Thyroid gland (tissue), 4 donors: ENCODE results near the gene RASAL3. TPM values are rescaled to one million over a fixed set of nuclear protein-coding genes. Genes with fewer than 3 reads are reported as not detected.

ENCODE experiments used
- DNase-seq, 2 donors: peaks; one replicate each; pipeline ENCODE4 v3.0.0-alpha.2; 2019
- H3K27ac ChIP-seq, 3 donors: fragments of 200-600 bp; sonication (generic); 1 replicate in 2 of 3; 2 replicates in 1 of 3; pipeline ENCODE4 v1.5.1; 2016 to 2019; ENCODE audit warnings: mild to moderate bottlenecking in 1 of 3, moderate library complexity in 1 of 3
- H3K27me3 ChIP-seq: fragments of 200-600 bp; sonication (generic); one replicate; pipeline ENCODE4 v1.5.1; 2019
- H3K36me3 ChIP-seq, 2 donors: fragments of 200-600 bp; sonication (generic); one replicate each; pipeline ENCODE4 v1.5.1; 2016 to 2019
- H3K4me1 ChIP-seq, 2 donors: fragments of 200-600 bp; sonication (generic); one replicate each; pipeline ENCODE4 v1.5.1; 2017 to 2019
- H3K4me3 ChIP-seq, 3 donors: fragments of 200-600 bp; sonication (generic); replicated peaks in 1 of 3; 1 replicate in 2 of 3; 2 replicates in 1 of 3; pipeline ENCODE4 v1.5.1; 2016; ENCODE audit warnings: mild to moderate bottlenecking in 1 of 3
- H3K9me3 ChIP-seq: fragments of 200-600 bp; sonication (generic); one replicate; pipeline ENCODE4 v1.5.1; 2017
- POLR2A ChIP-seq, 2 donors: fragments of 450-650 bp; IDR thresholded peaks; one replicate each; pipeline ENCODE4 v1.6.1; 2017; ENCODE audit warnings: antibody characterized with exemption in 2 of 2, mild to moderate bottlenecking in 2 of 2, moderate library complexity in 1 of 2
- WGBS, 2 donors: methylation state at CpG; one replicate each; pipeline ENCODE4 v1.1.5; 2017; 5-methylcytosine and 5-hydroxymethylcytosine counted together
- intact Hi-C: fragments of 100-400 bp; cut with DNase I; formaldehyde crosslinking; loops from one replicate; pipeline ENCODE4 v1.15.1; 2023
- total RNA-seq, 4 donors: library from RNA; depleted of rRNA; stranded (reverse); fragments of >200 nt; gene quantifications; one replicate each; pipeline ENCODE4 v1.2.3, GENCODE V29; 2016
- TF ChIP-seq, protein P1 (sequence below), 6 experiments: fragments of 200-600 bp in 3 of 6; fragments of 450-650 bp in 3 of 6; sonication (generic) in 3 of 6; IDR thresholded peaks; one replicate each; pipeline ENCODE4 v1.5.1; 2016 to 2019; ENCODE audit warnings: antibody characterized with exemption in 6 of 6, mild to moderate bottlenecking in 2 of 6, inconsistent platforms in 1 of 6, moderate library complexity in 1 of 6

RASAL3 gene
- total RNA-seq, 4 donors from 2014 or later: 2.6 to 4.4 (median 3.7) TPM

DNA sequence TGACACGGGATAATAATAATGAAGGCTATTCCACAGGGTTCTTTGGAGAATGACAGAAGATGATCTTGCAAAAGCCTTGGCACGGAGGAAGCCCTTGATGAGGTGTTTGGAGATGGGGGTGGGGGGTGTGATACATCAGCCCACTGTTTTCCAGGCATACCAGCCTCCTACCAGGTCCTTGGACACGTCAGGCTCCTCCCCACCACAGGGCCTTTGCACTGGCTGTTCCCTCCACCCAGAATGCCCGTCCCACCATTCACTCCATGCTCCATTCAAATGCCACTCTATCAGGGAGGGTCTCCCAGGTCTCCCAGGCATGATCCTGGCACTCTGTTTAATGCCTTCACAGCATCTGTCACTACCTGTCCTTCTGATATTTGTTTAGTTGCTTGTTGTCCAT lies 17.3 kb downstream of the RASAL3 start:
- TF ChIP-seq, protein P1, sequence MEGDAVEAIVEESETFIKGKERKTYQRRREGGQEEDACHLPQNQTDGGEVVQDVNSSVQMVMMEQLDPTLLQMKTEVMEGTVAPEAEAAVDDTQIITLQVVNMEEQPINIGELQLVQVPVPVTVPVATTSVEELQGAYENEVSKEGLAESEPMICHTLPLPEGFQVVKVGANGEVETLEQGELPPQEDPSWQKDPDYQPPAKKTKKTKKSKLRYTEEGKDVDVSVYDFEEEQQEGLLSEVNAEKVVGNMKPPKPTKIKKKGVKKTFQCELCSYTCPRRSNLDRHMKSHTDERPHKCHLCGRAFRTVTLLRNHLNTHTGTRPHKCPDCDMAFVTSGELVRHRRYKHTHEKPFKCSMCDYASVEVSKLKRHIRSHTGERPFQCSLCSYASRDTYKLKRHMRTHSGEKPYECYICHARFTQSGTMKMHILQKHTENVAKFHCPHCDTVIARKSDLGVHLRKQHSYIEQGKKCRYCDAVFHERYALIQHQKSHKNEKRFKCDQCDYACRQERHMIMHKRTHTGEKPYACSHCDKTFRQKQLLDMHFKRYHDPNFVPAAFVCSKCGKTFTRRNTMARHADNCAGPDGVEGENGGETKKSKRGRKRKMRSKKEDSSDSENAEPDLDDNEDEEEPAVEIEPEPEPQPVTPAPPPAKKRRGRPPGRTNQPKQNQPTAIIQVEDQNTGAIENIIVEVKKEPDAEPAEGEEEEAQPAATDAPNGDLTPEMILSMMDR (IDR thresholded peaks at IDR 0.05): no peak
- no peak for TF ChIP-seq POLR2A (IDR thresholded peaks at IDR 0.05)
- intact Hi-C loops: no loop called here
- DNase-seq: no peak
- no peaks in the 10 kb centered on the region for H3K27me3 ChIP-seq
- H3K4me1 ChIP-seq: peaks cover 6 to 8% of the 10 kb centered on the region in 2 donors
- no peaks in the 10 kb centered on the region for H3K36me3 ChIP-seq
- no peaks in the 10 kb centered on the region for H3K9me3 ChIP-seq
- H3K4me3 ChIP-seq: no peak overlapping the region
- 85 to 87% methylated on average over 4 of the region's 4 CpGs for WGBS, 2 donors
- H3K27ac ChIP-seq: no peak overlapping the region

DNA sequence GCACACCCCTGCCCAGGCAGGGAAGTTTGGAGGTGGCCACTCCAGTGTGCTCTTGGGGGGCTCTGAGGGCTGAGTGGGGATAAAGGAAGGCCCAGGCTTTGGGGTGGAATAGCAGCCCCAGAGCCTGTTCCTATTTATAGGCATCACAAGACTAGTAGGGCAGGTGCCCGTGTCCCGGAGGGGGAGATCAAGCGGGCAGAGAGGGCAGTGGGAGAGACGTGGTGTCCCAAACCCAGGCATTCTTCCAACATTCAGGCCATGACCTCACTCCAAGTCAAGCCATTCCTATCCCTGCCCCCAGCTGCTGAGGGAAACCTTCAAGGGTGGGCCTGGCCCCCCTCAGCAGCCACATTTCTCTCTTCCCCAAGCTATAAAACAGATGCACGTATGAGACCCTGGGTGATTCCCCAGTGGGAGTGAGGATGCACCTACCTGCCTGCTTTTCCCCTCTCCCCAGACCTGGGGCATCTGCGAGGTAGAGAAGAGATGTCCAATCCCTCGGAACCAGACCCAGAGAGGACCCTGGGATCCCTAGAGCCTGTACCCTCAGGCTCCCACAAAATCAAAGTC lies 18.5 kb downstream of the RASAL3 start:
- Histone ChIP-seq H3K4me3 (no peak overlapping the region), H3K27ac (no peak overlapping the region), H3K27me3 (no peaks in the 10 kb centered on the region), H3K4me1 (peaks cover 6 to 8% of the 10 kb centered on the region in 2 donors), H3K9me3 (no peaks in the 10 kb centered on the region), H3K36me3 (no peaks in the 10 kb centered on the region)
- DNase-seq: no peak
- intact Hi-C loops: no loop called here
- 84 to 86% methylated on average over 6 to 7 of the region's 7 CpGs for WGBS, 2 donors
- no peak for TF ChIP-seq POLR2A (IDR thresholded peaks at IDR 0.05)
- TF ChIP-seq, protein P1 (IDR thresholded peaks at IDR 0.05): no peak

- H3K9me3 ChIP-seq: no peaks in the 10 kb centered on the region
- no peaks in the 10 kb centered on the region for H3K36me3 ChIP-seq
- TF ChIP-seq POLR2A (IDR thresholded peaks at IDR 0.05): no peak
- TF ChIP-seq, protein P1 (IDR thresholded peaks at IDR 0.05): no peak
- 88 to 93% methylated on average over 7 to 8 of the region's 9 CpGs for WGBS, 2 donors
- no peak for DNase-seq
- no peaks in the 10 kb centered on the region for H3K27me3 ChIP-seq
- peaks cover 6 to 8% of the 10 kb centered on the region in 2 donors for H3K4me1 ChIP-seq
- H3K4me3 ChIP-seq: no peak overlapping the region
- intact Hi-C loops: no loop called here
- H3K27ac ChIP-seq: no peak overlapping the region
Measured at GRCh38 chr19:15445227-15445605, 19.1 kb downstream of the RASAL3 start.

- Histone ChIP-seq H3K4me1 (peaks cover 6 to 8% of the 10 kb centered on the region in 2 donors), H3K4me3 (no peak overlapping the region), H3K9me3 (no peaks in the 10 kb centered on the region), H3K36me3 (no peaks in the 10 kb centered on the region), H3K27me3 (no peaks in the 10 kb centered on the region), H3K27ac (no peak overlapping the region)
- intact Hi-C loops: no loop called here
- 83 to 94% methylated on average over 15 of the region's 15 CpGs for WGBS, 2 donors
- TF ChIP-seq POLR2A (IDR thresholded peaks at IDR 0.05): no peak
- TF ChIP-seq, protein P1 (IDR thresholded peaks at IDR 0.05): no peak
- DNase-seq: no peak
Measured at GRCh38 chr19:15444505-15445226, 19.7 kb downstream of the RASAL3 start.

- Histone ChIP-seq H3K36me3 (no peaks in the 10 kb centered on the region), H3K4me1 (peaks cover 1 to 3% of the 10 kb centered on the region in 2 donors), H3K27ac (no peak overlapping the region), H3K4me3 (no peak overlapping the region), H3K9me3 (no peaks in the 10 kb centered on the region), H3K27me3 (no peaks in the 10 kb centered on the region)
- 87 to 93% methylated on average over 10 of the region's 10 CpGs for WGBS, 2 donors
- TF ChIP-seq POLR2A (IDR thresholded peaks at IDR 0.05): no peak
- TF ChIP-seq, protein P1 (IDR thresholded peaks at IDR 0.05): no peak
- intact Hi-C loops: no loop called here
- no peak for DNase-seq
Measured at GRCh38 chr19:15443838-15444237, 20.5 kb downstream of the RASAL3 start.
